Measurements from ENCODE around the gene CCNL1.

GRCh38 chr3:157151151-157151550, 8.8 kb downstream of the CCNL1 start:
- TF ChIP-seq EZH2 (IDR thresholded peaks at IDR 0.05; ENCODE audit: low read length) (no peak), CTCF (optimal IDR thresholded peaks at IDR 0.05 in 1 of 3, IDR thresholded peaks at IDR 0.05 in 1 of 3, conservative IDR thresholded peaks at IDR 0.05 in 1 of 3; ENCODE audit: extremely low read depth in 1 of 3, insufficient read depth in 2 of 3, low read length in 3 of 3) (no peak)
